ENCODE results near the gene SLC44A4.
"Not testable (repeated sequence)": the region's sequence is repeated elsewhere in the genome, so short reads cannot be mapped to it uniquely, and the experiment has no call there.

The SLC44A4 gene

GRCh38 chr6:31851485-31851832, 27.3 kb downstream of the SLC44A4 start:
- TF ChIP-seq CTCF (conservative IDR thresholded peaks at IDR 0.05; ENCODE audit: low read depth, low read length) = no peak
- no peak for DNase-seq (ENCODE audit: low read depth)

GRCh38 chr6:31850765-31851484, 27.9 kb downstream of the SLC44A4 start:
- no peak for TF ChIP-seq CTCF (conservative IDR thresholded peaks at IDR 0.05; ENCODE audit: low read depth, low read length)
- H3K4me3 ChIP-seq (ENCODE audit: low read length) = no peak overlapping the region
- DNase-seq (ENCODE audit: low read depth) = no peak

More at GRCh38 chr6:31851485-31851832, 27.3 kb downstream of the SLC44A4 start:
- no peak overlapping the region for H3K4me3 ChIP-seq (ENCODE audit: low read length)

- H3K4me3 ChIP-seq (ENCODE audit: low read length) = no peak overlapping the region
- DNase-seq (ENCODE audit: low read depth) = no peak
- no peak for TF ChIP-seq CTCF (conservative IDR thresholded peaks at IDR 0.05; ENCODE audit: low read depth, low read length)
Observed at GRCh38 chr6:31847276-31847978, 31.4 kb downstream of the SLC44A4 start.

- no peak for DNase-seq (ENCODE audit: low read depth)
- H3K4me3 ChIP-seq (ENCODE audit: low read length) = no peak overlapping the region
- no peak for TF ChIP-seq CTCF (conservative IDR thresholded peaks at IDR 0.05; ENCODE audit: low read depth, low read length)
Observed at GRCh38 chr6:31844507-31844906, 34.3 kb downstream of the SLC44A4 start.

- no peak for DNase-seq (ENCODE audit: low read depth)
- H3K4me3 ChIP-seq (ENCODE audit: low read length) = no peak overlapping the region
- TF ChIP-seq CTCF (conservative IDR thresholded peaks at IDR 0.05; ENCODE audit: low read depth, low read length) = no peak
Observed at GRCh38 chr6:31842053-31842452, 36.7 kb downstream of the SLC44A4 start.

GRCh38 chr6:31839779-31840126, 39.0 kb downstream of the SLC44A4 start:
- H3K4me3 ChIP-seq (ENCODE audit: low read length); DNase-seq (ENCODE audit: low read depth): not testable (repeated sequence)

GRCh38 chr6:31838968-31839367, 39.8 kb downstream of the SLC44A4 start:
- DNase-seq (ENCODE audit: low read depth) = no peak
- peak overlapping the region; percentile 97 for H3K4me3 ChIP-seq (ENCODE audit: low read length)
- no peak for TF ChIP-seq CTCF (conservative IDR thresholded peaks at IDR 0.05; ENCODE audit: low read depth, low read length)

- peak overlapping the region; percentile 97 for H3K4me3 ChIP-seq (ENCODE audit: low read length)
- not testable (repeated sequence) for DNase-seq (ENCODE audit: low read depth)
Observed at GRCh38 chr6:31838114-31838553, 40.7 kb downstream of the SLC44A4 start.

Data from retinal pigment epithelial cell (primary cell).